Measurements from ENCODE around the gene ZNF385B.

The ZNF385B gene

DNA sequence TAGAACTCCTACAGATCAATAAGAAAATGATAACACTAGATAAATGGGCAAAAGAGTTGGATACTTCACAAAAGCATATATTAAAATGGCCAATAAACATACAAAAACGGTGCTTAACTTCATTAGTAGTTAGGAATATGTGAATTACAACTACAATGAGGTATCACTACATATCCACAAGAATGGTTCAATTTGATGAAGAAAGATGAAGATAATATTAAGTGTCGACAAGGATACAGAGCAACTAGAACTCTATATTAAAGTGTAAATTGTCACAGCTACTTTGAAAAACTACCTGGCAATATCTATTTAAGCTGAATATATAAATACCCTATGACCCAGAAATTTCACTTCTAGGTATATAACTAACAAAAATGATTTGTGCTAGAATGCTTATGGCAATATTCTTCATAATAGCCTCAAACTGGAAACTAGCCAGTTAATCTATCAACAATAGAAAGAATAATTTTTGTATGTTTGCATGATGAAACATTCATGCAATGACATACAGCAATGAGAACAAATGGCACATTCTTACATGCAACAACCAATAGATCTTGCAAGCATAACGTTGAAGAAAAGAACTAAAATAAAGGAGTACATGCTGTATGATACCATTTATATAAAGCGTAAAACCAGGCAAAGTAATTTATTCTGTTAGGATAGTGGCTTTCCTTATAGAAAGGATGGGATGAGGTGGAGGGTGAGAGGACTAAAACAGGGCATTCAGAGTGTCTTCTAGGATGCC lies 306.6 kb downstream of the ZNF385B start:
- no peaks in the 10 kb centered on the region for H3K4me1 Mint-ChIP-seq (ENCODE audit: low read depth)
- H3K36me3 Mint-ChIP-seq (ENCODE audit: low read depth): no peaks in the 10 kb centered on the region
- no peaks in the 10 kb centered on the region for H3K9me3 Mint-ChIP-seq
- no peaks in the 10 kb centered on the region for H3K27me3 Mint-ChIP-seq
- no peak overlapping the region for H3K27ac Mint-ChIP-seq
- H3K4me3 Mint-ChIP-seq: no peak overlapping the region

DNA sequence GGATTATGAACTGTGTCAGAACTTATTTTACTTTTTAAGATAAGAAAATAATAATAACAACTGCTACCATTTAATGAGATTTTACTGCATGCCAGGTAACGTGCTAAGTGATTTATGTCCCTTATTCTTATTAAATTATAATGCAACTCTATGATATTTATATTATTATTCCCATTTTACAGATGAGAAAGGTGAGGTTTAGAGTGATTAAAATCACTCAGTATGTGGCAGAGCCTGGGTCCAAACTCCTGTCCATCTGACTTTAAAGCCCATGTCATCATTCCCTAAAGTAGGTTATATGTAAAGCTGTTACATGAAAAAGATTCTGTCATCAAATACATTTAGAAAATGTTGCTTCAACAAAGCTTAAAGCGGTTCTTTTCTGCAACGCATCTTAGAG lies 308.0 kb downstream of the ZNF385B start:
- H3K27me3 Mint-ChIP-seq: peaks cover 8% of the 10 kb centered on the region
- no peak overlapping the region for H3K4me3 Mint-ChIP-seq
- no peaks in the 10 kb centered on the region for H3K9me3 Mint-ChIP-seq
- H3K36me3 Mint-ChIP-seq (ENCODE audit: low read depth): no peaks in the 10 kb centered on the region
- no peaks in the 10 kb centered on the region for H3K4me1 Mint-ChIP-seq (ENCODE audit: low read depth)
- no peak overlapping the region for H3K27ac Mint-ChIP-seq

DNA sequence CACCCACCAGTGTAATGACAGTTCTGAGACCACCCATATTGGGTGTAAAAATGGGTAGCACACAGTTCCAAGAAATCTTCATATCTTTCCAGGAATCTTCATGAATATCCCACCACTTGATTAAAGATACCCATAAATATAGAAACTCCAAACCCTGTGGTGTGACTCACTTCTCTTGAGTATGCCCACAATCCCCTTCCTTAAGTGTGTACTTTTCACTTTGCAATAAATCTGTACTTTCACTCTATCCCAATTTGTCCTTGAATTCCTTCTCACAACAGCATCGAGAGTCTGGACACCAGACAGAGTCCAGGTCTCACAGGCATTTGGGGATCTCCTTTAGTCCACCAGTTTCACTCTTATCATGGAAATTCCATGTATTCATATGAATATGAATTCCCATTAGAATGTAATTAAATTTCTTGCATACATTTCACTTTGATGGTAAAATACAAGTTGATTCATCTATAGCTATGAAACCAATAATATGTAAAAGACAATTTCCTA lies 309.8 kb downstream of the ZNF385B start:
- Mint-ChIP-seq H3K4me3 (no peak overlapping the region), H3K4me1 (ENCODE audit: low read depth) (no peaks in the 10 kb centered on the region)

DNA sequence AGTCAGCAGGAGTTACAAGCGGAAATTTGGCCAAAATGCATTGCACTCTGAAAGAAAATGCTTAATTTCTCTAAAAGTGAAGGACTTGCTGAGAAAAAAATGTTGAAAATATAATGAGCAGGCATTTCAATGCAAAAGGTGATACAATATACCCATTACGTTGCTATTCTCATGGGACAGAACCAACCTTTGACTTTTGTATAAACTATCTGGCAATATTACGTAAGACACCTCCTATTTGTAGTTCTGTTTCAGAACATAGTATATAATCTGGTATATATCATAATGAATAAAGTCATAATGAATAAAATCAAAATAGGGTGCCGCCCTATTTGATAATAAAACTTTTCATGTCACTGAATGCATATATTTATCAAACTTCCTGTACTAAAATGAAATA lies 310.6 kb downstream of the ZNF385B start:
- Mint-ChIP-seq H3K27ac (no peak overlapping the region), H3K27me3 (peaks cover 11% of the 10 kb centered on the region), H3K9me3 (no peaks in the 10 kb centered on the region), H3K4me1 (ENCODE audit: low read depth) (no peaks in the 10 kb centered on the region), H3K36me3 (ENCODE audit: low read depth) (no peaks in the 10 kb centered on the region), H3K4me3 (no peak overlapping the region)

More for the DNA sequence above, 309.8 kb downstream of the ZNF385B start:
- Mint-ChIP-seq H3K9me3 (no peaks in the 10 kb centered on the region), H3K36me3 (ENCODE audit: low read depth) (no peaks in the 10 kb centered on the region), H3K27me3 (peaks cover 11% of the 10 kb centered on the region), H3K27ac (no peak overlapping the region)

DNA sequence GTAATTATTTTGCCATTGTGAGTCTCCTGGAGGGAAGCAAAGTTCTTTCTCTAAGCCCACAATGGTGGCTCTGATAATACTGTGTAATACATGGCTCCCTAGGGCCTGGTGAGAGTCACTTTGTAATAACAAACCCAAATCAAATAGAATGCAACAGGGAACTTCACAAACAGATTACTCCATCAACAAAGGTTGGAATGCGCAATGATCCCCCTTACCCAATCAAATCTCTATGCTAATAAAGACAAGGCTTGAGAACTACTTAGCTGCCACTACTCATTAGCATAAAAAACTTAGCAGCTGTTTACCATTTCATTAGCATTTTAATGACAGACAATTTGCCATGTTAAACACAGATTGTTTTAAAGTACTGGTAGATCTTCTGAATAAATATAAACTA lies 311.2 kb downstream of the ZNF385B start:
- no peaks in the 10 kb centered on the region for H3K9me3 Mint-ChIP-seq
- H3K4me1 Mint-ChIP-seq (ENCODE audit: low read depth): no peaks in the 10 kb centered on the region
- H3K36me3 Mint-ChIP-seq (ENCODE audit: low read depth): no peaks in the 10 kb centered on the region
- no peak overlapping the region for H3K27ac Mint-ChIP-seq
- H3K27me3 Mint-ChIP-seq: peaks cover 11% of the 10 kb centered on the region
- no peak overlapping the region for H3K4me3 Mint-ChIP-seq

DNA sequence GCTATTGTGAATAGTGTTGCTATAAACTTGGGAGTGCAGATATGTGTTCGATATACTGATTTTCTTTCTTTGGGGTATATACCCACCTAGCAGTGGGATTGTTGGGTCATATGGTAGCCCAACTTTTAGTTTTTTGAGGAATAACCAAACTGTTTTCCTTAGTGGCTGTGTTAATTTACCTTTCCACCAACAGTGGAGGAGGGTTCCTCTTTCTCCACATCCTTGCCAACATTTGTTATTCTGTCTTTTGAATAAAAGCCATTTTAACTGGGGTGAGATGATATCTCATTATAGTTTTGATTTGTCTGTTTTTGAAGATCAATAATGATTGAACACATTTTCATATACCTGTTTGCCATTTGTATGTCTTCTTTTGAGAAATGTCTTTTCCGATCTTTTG lies 314.8 kb downstream of the ZNF385B start:
- Mint-ChIP-seq H3K27ac (no peak overlapping the region), H3K9me3 (no peaks in the 10 kb centered on the region), H3K27me3 (peaks cover 11% of the 10 kb centered on the region), H3K36me3 (ENCODE audit: low read depth) (no peaks in the 10 kb centered on the region), H3K4me3 (no peak overlapping the region), H3K4me1 (ENCODE audit: low read depth) (no peaks in the 10 kb centered on the region)

DNA sequence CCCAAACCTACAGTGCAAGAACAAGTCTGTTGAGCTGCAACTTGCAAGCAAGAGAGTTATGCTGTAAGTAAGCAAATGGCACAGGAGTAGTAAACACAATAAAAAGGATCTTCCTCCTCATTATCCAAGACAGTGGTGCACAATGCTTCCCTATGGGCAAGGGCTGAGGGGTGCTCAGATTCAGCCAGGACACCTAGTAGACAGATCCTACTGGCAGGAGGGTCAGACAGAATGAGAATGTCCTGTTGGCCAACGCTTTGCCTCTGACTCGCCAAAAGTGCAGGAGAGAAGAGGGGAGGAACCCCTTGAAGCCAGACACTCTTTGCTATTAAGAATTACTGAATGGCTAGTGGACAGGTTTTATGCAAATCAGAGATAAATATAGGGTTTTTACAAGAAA lies 316.4 kb downstream of the ZNF385B start:
- Mint-ChIP-seq H3K4me1 (ENCODE audit: low read depth) (no peaks in the 10 kb centered on the region), H3K36me3 (ENCODE audit: low read depth) (no peaks in the 10 kb centered on the region), H3K27ac (no peak overlapping the region), H3K27me3 (peaks cover 11% of the 10 kb centered on the region), H3K9me3 (no peaks in the 10 kb centered on the region), H3K4me3 (no peak overlapping the region)

DNA sequence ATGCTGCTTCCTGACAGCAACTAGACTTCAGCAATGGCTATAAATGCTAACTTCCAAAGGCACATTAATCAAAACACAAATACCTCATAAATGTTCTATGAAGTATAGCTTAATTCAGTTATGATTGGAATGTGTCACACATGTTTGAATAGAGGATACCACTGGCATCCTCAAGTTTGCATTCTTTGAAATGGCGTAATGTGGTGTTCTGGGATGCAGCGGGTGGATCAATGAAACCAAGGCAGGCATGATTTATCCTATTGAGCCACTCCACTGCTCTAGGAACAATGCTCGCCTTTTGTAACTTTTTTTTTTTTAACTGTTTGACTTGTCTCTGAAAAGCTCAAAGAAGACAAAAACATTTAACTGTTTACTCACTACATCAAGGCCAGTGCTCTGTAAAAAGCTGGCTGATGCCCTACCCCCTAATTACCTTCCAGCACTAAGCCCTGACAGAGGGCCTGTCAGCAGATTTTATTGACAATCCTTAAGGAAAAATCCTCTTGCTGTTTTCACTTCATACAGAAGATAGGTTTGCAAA lies 318.0 kb downstream of the ZNF385B start:
- Mint-ChIP-seq H3K4me3 (no peak overlapping the region), H3K27ac (no peak overlapping the region), H3K4me1 (ENCODE audit: low read depth) (no peaks in the 10 kb centered on the region), H3K36me3 (ENCODE audit: low read depth) (no peaks in the 10 kb centered on the region), H3K9me3 (peaks cover 4% of the 10 kb centered on the region), H3K27me3 (peaks cover 3% of the 10 kb centered on the region)

DNA sequence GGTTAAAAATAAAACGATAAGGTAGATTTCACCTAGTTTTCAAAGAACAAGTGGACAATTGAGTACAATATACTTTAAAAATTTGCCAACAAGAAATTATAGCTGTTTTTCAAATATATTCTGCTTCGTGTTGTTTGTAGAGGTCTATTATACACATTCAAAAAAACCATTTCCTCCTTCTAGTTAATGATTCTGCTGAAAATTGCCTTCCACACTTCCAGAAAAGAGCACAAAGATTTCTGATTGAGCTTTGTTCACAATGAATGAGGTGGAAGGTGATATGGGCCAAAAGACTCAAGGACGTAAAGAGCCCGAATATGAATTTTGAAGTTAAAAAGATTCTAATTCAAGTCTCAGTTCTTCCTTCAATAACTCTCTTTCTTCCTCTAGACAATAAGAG lies 319.8 kb downstream of the ZNF385B start:
- no peak overlapping the region for H3K4me3 Mint-ChIP-seq
- H3K36me3 Mint-ChIP-seq (ENCODE audit: low read depth): no peaks in the 10 kb centered on the region
- H3K9me3 Mint-ChIP-seq: peaks cover 4% of the 10 kb centered on the region
- H3K27me3 Mint-ChIP-seq: no peaks in the 10 kb centered on the region
- no peaks in the 10 kb centered on the region for H3K4me1 Mint-ChIP-seq (ENCODE audit: low read depth)
- H3K27ac Mint-ChIP-seq: no peak overlapping the region

DNA sequence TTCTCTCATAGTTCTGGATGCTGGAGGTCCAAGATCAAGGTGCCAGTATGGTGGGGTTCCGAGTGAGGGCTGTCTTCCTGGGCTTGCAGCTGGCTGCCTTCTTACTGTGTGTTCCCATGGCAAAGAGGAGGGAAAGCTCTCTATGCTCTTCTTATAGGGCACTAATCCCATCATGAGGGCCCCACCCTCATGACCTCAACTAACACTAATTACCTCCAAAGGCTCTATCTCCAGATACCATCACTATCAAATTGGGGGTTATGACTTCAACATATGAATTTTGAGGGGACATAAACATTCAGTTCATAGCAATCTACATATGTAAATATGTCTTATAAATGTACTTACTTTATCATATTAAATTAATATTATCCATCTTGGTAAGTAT lies 322.3 kb downstream of the ZNF385B start:
- H3K27ac Mint-ChIP-seq: no peak overlapping the region
- no peaks in the 10 kb centered on the region for H3K27me3 Mint-ChIP-seq
- peaks cover 4% of the 10 kb centered on the region for H3K9me3 Mint-ChIP-seq
- H3K36me3 Mint-ChIP-seq (ENCODE audit: low read depth): no peaks in the 10 kb centered on the region
- H3K4me3 Mint-ChIP-seq: no peak overlapping the region
- no peaks in the 10 kb centered on the region for H3K4me1 Mint-ChIP-seq (ENCODE audit: low read depth)

DNA sequence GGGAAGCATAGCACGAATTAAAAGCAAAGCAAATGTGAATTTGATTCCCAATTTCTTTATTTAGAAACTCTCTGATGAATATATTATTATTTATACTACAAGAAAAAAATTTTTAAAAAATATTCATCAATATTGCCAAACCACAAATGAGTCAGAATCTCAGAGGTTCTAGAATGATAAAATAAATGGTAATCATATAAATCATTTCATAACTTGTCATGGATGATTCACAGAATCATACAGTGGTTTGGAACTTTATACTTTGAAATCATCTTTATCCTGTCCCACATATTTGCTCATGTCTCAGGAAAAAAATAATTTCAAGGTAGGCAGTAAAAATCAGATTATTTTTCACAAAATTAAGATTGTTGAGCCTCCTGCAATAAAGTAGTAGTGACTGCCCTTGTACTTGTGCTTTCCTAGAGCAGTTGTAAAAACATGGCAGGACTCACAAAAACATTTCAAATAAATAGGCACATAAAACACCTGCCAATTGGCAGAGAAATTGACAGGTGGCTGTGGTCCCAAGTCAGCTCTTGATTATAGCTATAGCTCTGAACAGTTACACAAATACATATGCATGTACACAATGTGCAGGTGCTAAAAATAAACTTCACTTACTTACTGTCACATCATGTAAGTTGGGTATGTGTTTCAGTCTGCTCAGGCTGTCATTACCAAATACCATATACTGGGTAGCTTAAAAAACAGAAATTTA lies 322.8 kb downstream of the ZNF385B start:
- no peaks in the 10 kb centered on the region for H3K36me3 Mint-ChIP-seq (ENCODE audit: low read depth)
- H3K27ac Mint-ChIP-seq: no peak overlapping the region
- H3K4me1 Mint-ChIP-seq (ENCODE audit: low read depth): no peaks in the 10 kb centered on the region
- no peak overlapping the region for H3K4me3 Mint-ChIP-seq
- no peaks in the 10 kb centered on the region for H3K27me3 Mint-ChIP-seq
- peaks cover 4% of the 10 kb centered on the region for H3K9me3 Mint-ChIP-seq

DNA sequence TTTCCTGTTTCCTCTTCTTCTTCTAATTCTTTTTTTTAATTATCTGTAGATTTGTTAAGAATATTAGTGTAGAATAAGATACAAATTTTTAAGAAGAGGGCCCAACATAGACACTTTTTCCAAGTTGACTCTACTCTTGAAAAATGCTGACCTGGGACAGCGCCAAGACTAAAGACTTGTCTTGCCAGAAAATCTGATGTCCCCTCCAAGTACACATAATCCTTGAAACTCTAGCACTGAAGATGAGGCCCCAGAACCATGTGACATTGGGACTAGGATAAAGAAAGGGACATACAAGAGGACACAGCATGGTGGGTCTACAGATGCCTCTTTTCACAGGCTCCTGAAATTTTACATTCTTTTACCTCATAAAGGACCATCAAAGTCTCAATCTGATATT lies 325.2 kb downstream of the ZNF385B start:
- no peaks in the 10 kb centered on the region for H3K4me1 Mint-ChIP-seq (ENCODE audit: low read depth)
- H3K4me3 Mint-ChIP-seq: no peak overlapping the region
- H3K27me3 Mint-ChIP-seq: no peaks in the 10 kb centered on the region
- H3K9me3 Mint-ChIP-seq: peaks cover 4% of the 10 kb centered on the region
- no peaks in the 10 kb centered on the region for H3K36me3 Mint-ChIP-seq (ENCODE audit: low read depth)
- H3K27ac Mint-ChIP-seq: no peak overlapping the region

DNA sequence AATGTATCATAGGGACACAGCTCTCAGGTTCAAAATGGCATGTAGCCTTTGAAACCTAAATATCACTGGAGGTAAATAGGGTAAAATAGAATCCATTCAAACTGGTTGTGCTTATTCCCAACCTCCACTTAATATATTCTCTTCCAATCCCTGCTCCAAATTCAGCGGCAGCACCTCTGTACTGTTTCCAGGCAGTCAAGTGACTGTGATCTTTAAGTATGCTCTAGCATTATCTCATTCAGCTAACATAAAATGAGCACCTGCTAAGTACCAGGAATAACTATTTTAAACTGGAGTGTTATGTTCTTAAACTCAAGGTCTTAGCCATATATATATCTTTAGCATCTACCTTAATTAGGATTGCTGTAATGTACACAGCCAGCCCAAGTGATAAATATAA lies 327.5 kb downstream of the ZNF385B start:
- Mint-ChIP-seq H3K4me1 (ENCODE audit: low read depth) (no peaks in the 10 kb centered on the region), H3K9me3 (peaks cover 1% of the 10 kb centered on the region), H3K36me3 (ENCODE audit: low read depth) (no peaks in the 10 kb centered on the region), H3K27me3 (no peaks in the 10 kb centered on the region), H3K4me3 (no peak overlapping the region), H3K27ac (no peak overlapping the region)

DNA sequence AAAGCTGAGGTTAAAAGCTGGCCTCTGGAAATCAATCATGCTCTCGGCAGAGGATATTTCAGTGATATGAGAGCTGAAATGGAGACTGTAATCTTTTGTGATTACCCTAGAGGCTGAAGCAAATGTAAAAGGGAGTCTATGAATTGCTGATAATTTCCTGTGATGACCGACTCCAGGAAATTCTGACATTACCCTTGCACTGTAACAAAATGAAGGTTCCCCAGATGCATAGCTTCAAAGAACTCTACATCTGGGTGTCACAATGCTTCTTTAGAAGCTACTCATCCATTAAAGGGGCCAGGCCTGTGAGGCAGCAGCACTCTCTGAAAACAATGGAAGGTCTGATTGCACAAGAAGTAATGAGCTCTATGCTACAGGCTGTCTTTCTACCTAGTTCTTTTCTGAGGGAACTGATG lies 328.5 kb downstream of the ZNF385B start:
- no peaks in the 10 kb centered on the region for H3K4me1 Mint-ChIP-seq (ENCODE audit: low read depth)
- no peak overlapping the region for H3K4me3 Mint-ChIP-seq
- no peak overlapping the region for H3K27ac Mint-ChIP-seq
- no peaks in the 10 kb centered on the region for H3K36me3 Mint-ChIP-seq (ENCODE audit: low read depth)
- no peaks in the 10 kb centered on the region for H3K9me3 Mint-ChIP-seq
- no peaks in the 10 kb centered on the region for H3K27me3 Mint-ChIP-seq

DNA sequence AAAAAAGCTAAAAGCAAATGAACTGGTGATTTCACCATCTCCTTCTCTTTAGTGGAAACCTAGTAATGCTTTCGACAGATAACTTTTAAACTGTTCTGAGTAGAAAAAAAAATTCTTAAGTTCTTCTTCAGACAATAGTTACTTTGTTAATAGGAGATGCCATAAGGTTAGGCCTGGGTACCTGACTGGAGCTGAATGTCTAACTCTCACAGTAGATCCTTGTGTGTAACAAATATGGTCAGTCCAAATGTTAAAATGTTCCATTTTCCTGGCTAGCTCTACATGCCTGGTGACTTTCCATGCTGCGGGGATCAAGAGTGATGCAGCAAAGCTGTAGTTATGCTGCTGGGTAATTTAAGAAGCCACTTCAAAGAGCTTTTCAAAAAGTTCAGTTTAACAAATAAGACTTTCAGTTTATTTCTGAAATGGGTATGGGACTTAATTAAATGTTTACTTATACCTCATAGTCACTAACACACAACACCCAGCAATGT lies 332.8 kb downstream of the ZNF385B start:
- no peaks in the 10 kb centered on the region for H3K27me3 Mint-ChIP-seq
- H3K4me3 Mint-ChIP-seq: no peak overlapping the region
- H3K9me3 Mint-ChIP-seq: no peaks in the 10 kb centered on the region
- no peaks in the 10 kb centered on the region for H3K36me3 Mint-ChIP-seq (ENCODE audit: low read depth)
- no peak overlapping the region for H3K27ac Mint-ChIP-seq
- H3K4me1 Mint-ChIP-seq (ENCODE audit: low read depth): no peaks in the 10 kb centered on the region

All from stimulated activated naive CD8-positive, alpha-beta T cell treated with anti-CD3 and anti-CD28 coated beads, Interleukin-15, Interleukin-2, amounts not matched to agents 100 ng/mL and 50 ng/mL, for 24 hours (primary cell).